HG03060 (cell line): ENCODE data around the gene PSD4.

Experiments used
- ATAC-seq: cut with Tn5 transposase; IDR thresholded peaks from one replicate; pipeline ENCODE4 v1.9.1; 2021; ENCODE audit warnings: low read depth, moderate number of reproducible peaks; ENCODE audit not compliant: unreplicated experiment

The PSD4 gene

GRCh38 chr2:113182471-113183260, 8.9 kb downstream of the PSD4 start:
- ATAC-seq = no peak

- ATAC-seq = no peak
Observed at GRCh38 chr2:113183264-113183663, 9.5 kb downstream of the PSD4 start.

GRCh38 chr2:113183703-113184102, 9.9 kb downstream of the PSD4 start:
- no peak for ATAC-seq

- ATAC-seq = no peak
Observed at GRCh38 chr2:113184531-113185230, 10.9 kb downstream of the PSD4 start.

GRCh38 chr2:113185664-113186432, 12.1 kb downstream of the PSD4 start:
- ATAC-seq = no peak

GRCh38 chr2:113186433-113186796, 12.6 kb downstream of the PSD4 start:
- no peak for ATAC-seq

GRCh38 chr2:113187771-113188170, 14.0 kb downstream of the PSD4 start:
- no peak for ATAC-seq

- ATAC-seq = no peak
Observed at GRCh38 chr2:113190871-113191270, 17.1 kb downstream of the PSD4 start.

GRCh38 chr2:113192459-113193100, 18.8 kb downstream of the PSD4 start:
- ATAC-seq = no peak

- ATAC-seq = no peak
Observed at GRCh38 chr2:113195923-113196501, 22.2 kb downstream of the PSD4 start.

GRCh38 chr2:113196839-113197238, 23.1 kb downstream of the PSD4 start:
- ATAC-seq = no peak

- no peak for ATAC-seq
Observed at GRCh38 chr2:113197347-113198047, 23.7 kb downstream of the PSD4 start.

GRCh38 chr2:113198048-113198789, 24.4 kb downstream of the PSD4 start:
- no peak for ATAC-seq

GRCh38 chr2:113198790-113199612, 25.2 kb downstream of the PSD4 start:
- no peak for ATAC-seq

GRCh38 chr2:113200236-113200635, 26.5 kb downstream of the PSD4 start:
- no peak for ATAC-seq

GRCh38 chr2:113200736-113201490, 27.1 kb downstream of the PSD4 start:
- no peak for ATAC-seq

GRCh38 chr2:113201496-113202304, 27.9 kb downstream of the PSD4 start:
- no peak for ATAC-seq
